ENCODE results near the gene CLEC2D. TPM values are rescaled to one million over a fixed set of nuclear protein-coding genes. Genes with fewer than 3 reads are reported as not detected.

Gene CLEC2D
- total and polyA plus RNA-seq, 2 donors (not counting 1 experiment from before 2014, with no cell fraction given), result 2.5 to 5.1 TPM

DNA sequence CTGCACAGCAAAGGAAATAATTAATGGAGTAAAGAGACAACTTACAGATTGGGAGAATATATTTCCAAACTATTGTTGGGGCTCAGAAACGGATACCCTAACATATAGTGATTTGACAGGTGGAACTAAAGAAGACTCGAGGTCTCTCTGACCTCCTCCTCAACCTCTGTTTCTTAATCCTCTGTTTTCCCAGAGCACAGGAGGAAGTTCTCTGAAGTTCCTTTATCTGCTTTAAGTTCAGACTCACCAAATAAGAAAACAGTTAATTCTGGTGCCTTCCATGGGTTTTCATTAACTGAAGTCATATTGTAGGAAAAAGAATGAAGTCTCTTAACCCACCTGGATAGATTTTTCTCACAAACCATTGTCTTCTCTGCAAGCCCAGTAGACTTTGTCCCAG, 29.2 kb downstream of the CLEC2D start:
- no peak overlapping the region for H2AFZ ChIP-seq (ENCODE audit: low read length)
- no peak for TF ChIP-seq EZH2 (IDR thresholded peaks at IDR 0.05; ENCODE audit: low read length, missing control alignments)
- H3K4me3 ChIP-seq (replicated peaks in 1 of 4; ENCODE audit: control extremely low read depth in 1 of 4, insufficient read depth in 1 of 4, low read depth in 3 of 4, low read length in 4 of 4), result no peak overlapping the region

DNA sequence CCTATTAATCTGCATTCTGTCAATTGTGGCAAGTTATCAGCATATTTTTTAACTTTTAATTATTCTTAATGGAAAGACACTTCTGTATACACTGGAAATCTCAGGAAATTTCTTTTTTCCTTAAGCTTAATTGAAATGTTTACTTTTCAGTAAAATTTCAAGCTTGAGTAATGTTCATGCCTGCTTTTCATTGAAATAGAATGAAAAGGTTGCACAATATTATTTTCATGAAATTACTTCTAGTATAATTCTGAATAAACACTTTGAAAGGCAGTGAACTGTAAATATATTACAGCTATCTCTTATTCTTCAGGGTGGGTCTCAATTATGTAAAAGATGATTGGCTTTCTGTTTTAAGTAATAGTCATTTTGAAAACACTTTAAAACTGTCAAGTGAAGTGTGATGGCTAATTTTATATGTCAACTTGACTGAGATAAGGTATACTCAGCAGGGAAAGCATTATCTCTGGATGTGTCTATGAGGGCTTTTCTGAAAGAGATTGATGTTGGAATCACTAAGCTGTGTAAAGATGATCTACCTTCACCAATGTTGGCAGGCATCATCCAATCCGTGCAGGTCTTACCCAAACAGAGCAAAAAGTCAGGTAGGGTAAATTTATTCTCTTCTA, 29.9 kb downstream of the CLEC2D start:
- no peaks in the 10 kb centered on the region for H4K20me1 ChIP-seq (ENCODE audit: control insufficient read depth, extremely low read depth, insufficient read depth, low read length)
- H3K4me2 ChIP-seq (ENCODE audit: extremely low read depth, insufficient read depth, low read length), result no peak overlapping the region
- no peak overlapping the region for H3K27ac ChIP-seq (ENCODE audit: insufficient read depth, low read length)
- H3K9me3 ChIP-seq (ENCODE audit: control insufficient read depth, insufficient read depth, low read depth, low read length), result no peaks in the 10 kb centered on the region
- no peaks in the 10 kb centered on the region for H3K27me3 ChIP-seq (ENCODE audit: control insufficient read depth, insufficient read depth, low read length)
- TF ChIP-seq EZH2 (IDR thresholded peaks at IDR 0.05; ENCODE audit: low read length, missing control alignments), result no peak
- no peak for TF ChIP-seq CTCF (conservative IDR thresholded peaks at IDR 0.05 in 1 of 2, IDR thresholded peaks at IDR 0.05 in 1 of 2; ENCODE audit: low read depth in 1 of 2, low read length in 2 of 2)
- H3K79me2 ChIP-seq (ENCODE audit: control insufficient read depth, insufficient read depth, low read length), result no peaks in the 10 kb centered on the region
- H3K36me3 ChIP-seq (ENCODE audit: control insufficient read depth, insufficient read depth, low read length), result no peaks in the 10 kb centered on the region
- H3K4me3 ChIP-seq (replicated peaks in 1 of 4; ENCODE audit: control extremely low read depth in 1 of 4, insufficient read depth in 1 of 4, low read depth in 3 of 4, low read length in 4 of 4), result no peak overlapping the region
- no peak overlapping the region for H3K9ac ChIP-seq (ENCODE audit: insufficient read depth, low read length)
- no peak overlapping the region for H2AFZ ChIP-seq (ENCODE audit: low read length)
- H3K4me1 ChIP-seq (ENCODE audit: control insufficient read depth, extremely low read depth, insufficient read depth, low read length), result peaks cover 2% of the 10 kb centered on the region
- DNase-seq (ENCODE audit: low read depth in 2 of 2), result no peak

More for the DNA sequence above, 29.2 kb downstream of the CLEC2D start:
- H3K79me2 ChIP-seq (ENCODE audit: control insufficient read depth, insufficient read depth, low read length), result no peaks in the 10 kb centered on the region
- H4K20me1 ChIP-seq (ENCODE audit: control insufficient read depth, extremely low read depth, insufficient read depth, low read length), result no peaks in the 10 kb centered on the region
- no peak overlapping the region for H3K4me2 ChIP-seq (ENCODE audit: extremely low read depth, insufficient read depth, low read length)
- peaks cover 2% of the 10 kb centered on the region for H3K4me1 ChIP-seq (ENCODE audit: control insufficient read depth, extremely low read depth, insufficient read depth, low read length)
- no peaks in the 10 kb centered on the region for H3K36me3 ChIP-seq (ENCODE audit: control insufficient read depth, insufficient read depth, low read length)
- H3K9ac ChIP-seq (ENCODE audit: insufficient read depth, low read length), result no peak overlapping the region
- no peak overlapping the region for H3K27ac ChIP-seq (ENCODE audit: insufficient read depth, low read length)
- DNase-seq (ENCODE audit: low read depth in 2 of 2), result no peak
- H3K27me3 ChIP-seq (ENCODE audit: control insufficient read depth, insufficient read depth, low read length), result no peaks in the 10 kb centered on the region
- H3K9me3 ChIP-seq (ENCODE audit: control insufficient read depth, insufficient read depth, low read depth, low read length), result no peaks in the 10 kb centered on the region

- H2AFZ ChIP-seq (ENCODE audit: low read length), result no peak overlapping the region
- H3K27ac ChIP-seq (ENCODE audit: insufficient read depth, low read length), result no peak overlapping the region
- H3K4me1 ChIP-seq (ENCODE audit: control insufficient read depth, extremely low read depth, insufficient read depth, low read length), result peaks cover 2% of the 10 kb centered on the region
- no peaks in the 10 kb centered on the region for H3K27me3 ChIP-seq (ENCODE audit: control insufficient read depth, insufficient read depth, low read length)
- H3K79me2 ChIP-seq (ENCODE audit: control insufficient read depth, insufficient read depth, low read length), result no peaks in the 10 kb centered on the region
- H3K4me2 ChIP-seq (ENCODE audit: extremely low read depth, insufficient read depth, low read length), result no peak overlapping the region
- peak in 1 of 2 donors; percentile 39 for DNase-seq (ENCODE audit: low read depth in 2 of 2)
- H3K9ac ChIP-seq (ENCODE audit: insufficient read depth, low read length), result no peak overlapping the region
- TF ChIP-seq EZH2 (IDR thresholded peaks at IDR 0.05; ENCODE audit: low read length, missing control alignments) (no peak), CTCF (conservative IDR thresholded peaks at IDR 0.05 in 1 of 2, IDR thresholded peaks at IDR 0.05 in 1 of 2; ENCODE audit: low read depth in 1 of 2, low read length in 2 of 2) (no peak)
- H3K9me3 ChIP-seq (ENCODE audit: control insufficient read depth, insufficient read depth, low read depth, low read length), result no peaks in the 10 kb centered on the region
- H3K36me3 ChIP-seq (ENCODE audit: control insufficient read depth, insufficient read depth, low read length), result no peaks in the 10 kb centered on the region
- H4K20me1 ChIP-seq (ENCODE audit: control insufficient read depth, extremely low read depth, insufficient read depth, low read length), result no peaks in the 10 kb centered on the region
- H3K4me3 ChIP-seq (replicated peaks in 1 of 4; ENCODE audit: control extremely low read depth in 1 of 4, insufficient read depth in 1 of 4, low read depth in 3 of 4, low read length in 4 of 4), result no peak overlapping the region
Measured at GRCh38 chr12:9699898-9700605, 30.5 kb downstream of the CLEC2D start.

All from fibroblast of lung (primary cell).